Measurements from ENCODE around the gene STAT5A. TPM values are rescaled to one million over a fixed set of nuclear protein-coding genes. Genes with fewer than 3 reads are reported as not detected.

The STAT5A gene
- total and polyA plus RNA-seq, 2 experiments from 2014 or later = 2.3 to 18.1 TPM

DNA sequence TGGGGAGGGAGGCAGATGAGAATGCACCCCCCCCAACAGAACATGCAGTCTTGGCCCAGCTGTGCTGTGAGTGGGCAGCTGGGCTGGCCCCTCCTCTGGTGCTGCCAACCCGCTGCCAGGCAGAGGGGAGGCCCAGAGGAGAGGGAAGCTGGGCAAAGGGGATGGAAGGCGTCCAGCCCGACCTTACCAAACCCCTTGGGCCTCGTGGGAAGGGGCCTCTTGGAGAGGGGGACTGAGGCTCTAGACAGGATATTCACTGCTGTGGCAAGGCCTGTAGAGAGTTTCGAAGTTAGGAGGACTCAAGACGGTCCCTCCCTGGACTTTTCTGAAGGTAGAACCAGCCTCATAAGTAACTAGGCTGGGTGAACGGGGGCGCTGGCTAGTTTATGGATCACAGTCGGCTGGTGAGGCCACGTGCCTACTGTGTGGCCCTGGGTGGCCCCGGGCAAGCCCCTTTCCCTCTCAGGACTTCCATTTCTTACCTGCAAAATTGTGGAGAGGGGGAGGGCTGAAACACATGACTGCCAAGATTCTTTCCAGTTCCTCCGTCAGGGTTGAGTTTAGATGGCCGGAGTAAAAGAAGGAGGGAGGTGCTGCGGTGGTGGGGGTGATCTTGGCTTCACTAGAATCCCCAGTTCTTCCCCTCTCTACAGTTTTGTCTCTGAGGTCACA, 857 bp upstream of the STAT5A start (continued):
- no peak for TF ChIP-seq ZNF462 (CRISPR knock-in tag; IDR thresholded peaks at IDR 0.05)

GRCh38 chr17:42288803-42289610, 709 bp downstream of the STAT5A start:
- no peaks in the 10 kb centered on the region for H3K36me3 Mint-ChIP-seq (ENCODE audit: low read depth)
- no peak overlapping the region for H3K27ac ChIP-seq (ENCODE audit: low read depth)
- peaks cover 13% of the 10 kb centered on the region for H3K4me1 Mint-ChIP-seq
- peaks cover 36% of the 10 kb centered on the region for H3K27me3 Mint-ChIP-seq (ENCODE audit: insufficient read depth, low read depth, poor library complexity)
- H3K9me3 Mint-ChIP-seq = no peaks in the 10 kb centered on the region
- H2AFZ ChIP-seq = peak overlapping the region; percentile 91
- H3K4me3 ChIP-seq = peak overlapping the region; percentile 66
- H3K4me2 ChIP-seq = peak overlapping the region; percentile 85
- H3F3A ChIP-seq (replicated peaks; ENCODE audit: low read depth) = peaks cover 9% of the 10 kb centered on the region; the same call in 1 of the 2 replicates
- no peaks in the 10 kb centered on the region for H4K20me1 ChIP-seq (replicated peaks; ENCODE audit: insufficient read depth)
- H3K9me2 ChIP-seq (ENCODE audit: insufficient read depth) = no peaks in the 10 kb centered on the region
- peaks cover 42% of the 10 kb centered on the region for H3K27me3 ChIP-seq (ENCODE audit: insufficient read depth)
- no peaks in the 10 kb centered on the region for H3K79me2 ChIP-seq (replicated peaks; ENCODE audit: insufficient read depth)
- peak overlapping the region; percentile 42 for H3K4me3 Mint-ChIP-seq
- DNase-seq (ENCODE audit: low spot score) (peak; percentile 62), ATAC-seq (peak; percentile 62)
- TF ChIP-seq, protein P1, sequence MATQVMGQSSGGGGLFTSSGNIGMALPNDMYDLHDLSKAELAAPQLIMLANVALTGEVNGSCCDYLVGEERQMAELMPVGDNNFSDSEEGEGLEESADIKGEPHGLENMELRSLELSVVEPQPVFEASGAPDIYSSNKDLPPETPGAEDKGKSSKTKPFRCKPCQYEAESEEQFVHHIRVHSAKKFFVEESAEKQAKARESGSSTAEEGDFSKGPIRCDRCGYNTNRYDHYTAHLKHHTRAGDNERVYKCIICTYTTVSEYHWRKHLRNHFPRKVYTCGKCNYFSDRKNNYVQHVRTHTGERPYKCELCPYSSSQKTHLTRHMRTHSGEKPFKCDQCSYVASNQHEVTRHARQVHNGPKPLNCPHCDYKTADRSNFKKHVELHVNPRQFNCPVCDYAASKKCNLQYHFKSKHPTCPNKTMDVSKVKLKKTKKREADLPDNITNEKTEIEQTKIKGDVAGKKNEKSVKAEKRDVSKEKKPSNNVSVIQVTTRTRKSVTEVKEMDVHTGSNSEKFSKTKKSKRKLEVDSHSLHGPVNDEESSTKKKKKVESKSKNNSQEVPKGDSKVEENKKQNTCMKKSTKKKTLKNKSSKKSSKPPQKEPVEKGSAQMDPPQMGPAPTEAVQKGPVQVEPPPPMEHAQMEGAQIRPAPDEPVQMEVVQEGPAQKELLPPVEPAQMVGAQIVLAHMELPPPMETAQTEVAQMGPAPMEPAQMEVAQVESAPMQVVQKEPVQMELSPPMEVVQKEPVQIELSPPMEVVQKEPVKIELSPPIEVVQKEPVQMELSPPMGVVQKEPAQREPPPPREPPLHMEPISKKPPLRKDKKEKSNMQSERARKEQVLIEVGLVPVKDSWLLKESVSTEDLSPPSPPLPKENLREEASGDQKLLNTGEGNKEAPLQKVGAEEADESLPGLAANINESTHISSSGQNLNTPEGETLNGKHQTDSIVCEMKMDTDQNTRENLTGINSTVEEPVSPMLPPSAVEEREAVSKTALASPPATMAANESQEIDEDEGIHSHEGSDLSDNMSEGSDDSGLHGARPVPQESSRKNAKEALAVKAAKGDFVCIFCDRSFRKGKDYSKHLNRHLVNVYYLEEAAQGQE (IDR thresholded peaks at IDR 0.05; ENCODE audit: unreplicated experiment) = no peak
- peak; percentile 45 for TF ChIP-seq EZH2 (IDR thresholded peaks at IDR 0.05; ENCODE audit: low read depth, unreplicated experiment)
- H3K27ac Mint-ChIP-seq = no peak overlapping the region
- H3K4me1 ChIP-seq (ENCODE audit: insufficient read depth) = peaks cover 11% of the 10 kb centered on the region
- no peaks in the 10 kb centered on the region for H3K36me3 ChIP-seq (ENCODE audit: insufficient read depth)

Measured in GM23338 (cell line).